BJ (cell line): Measurements from ENCODE around the gene MSRB3. TPM values are rescaled to one million over a fixed set of nuclear protein-coding genes. Genes with fewer than 3 reads are reported as not detected.

Experiments used
- CTCF ChIA-PET: fragments of 350-600 bp; formaldehyde crosslinking; extraction: SDS; loops from one replicate; lab custom pipeline; 2021; ENCODE audit warnings: antibody characterized with exemption, inconsistent platforms; lab: Yijun Ruan, JAX
- POLR2A ChIA-PET: fragments of 300-600 bp; sonication (Branson Sonifier 250); formaldehyde crosslinking; extraction: SDS; loops from one replicate; lab custom pipeline; 2021; ENCODE audit warnings: antibody characterized with exemption; lab: Charles Lee
- DNase-seq: peaks from one replicate; pipeline ENCODE4 v3.0.0-alpha.2; 2011; ENCODE audit warnings: low read depth
- H3K27me3 ChIP-seq: 2 replicates; pipeline ENCODE4 v1.6.0; 2011; ENCODE audit warnings: low read length; ENCODE audit not compliant: control insufficient read depth, insufficient read depth
- H3K36me3 ChIP-seq: 2 replicates; pipeline ENCODE4 v1.5.1; 2011; ENCODE audit warnings: low read length; ENCODE audit not compliant: control insufficient read depth, insufficient read depth
- H3K4me3 ChIP-seq: 2 replicates; pipeline ENCODE4 v1.5.1; 2011; ENCODE audit warnings: low read depth, mild to moderate bottlenecking, control low read depth, low read length
- polyA plus RNA-seq: library from polyadenylated mRNA; depleted of rRNA; stranded (reverse); fragments of >200 nt; gene quantifications from 2 replicates; pipeline ENCODE4 v1.2.3, GENCODE V29; 2011; rRNA removed
- TF ChIP-seq, protein P1 (sequence below): IDR thresholded peaks from 2 replicates; pipeline ENCODE4 v1.5.1; 2011; ENCODE audit warnings: low read depth, mild to moderate bottlenecking, control low read depth, inconsistent platforms, low read length, moderate library complexity; ENCODE audit not compliant: insufficient read depth

Gene MSRB3
- polyA plus RNA-seq, 1 experiment = 76.0 TPM

DNA sequence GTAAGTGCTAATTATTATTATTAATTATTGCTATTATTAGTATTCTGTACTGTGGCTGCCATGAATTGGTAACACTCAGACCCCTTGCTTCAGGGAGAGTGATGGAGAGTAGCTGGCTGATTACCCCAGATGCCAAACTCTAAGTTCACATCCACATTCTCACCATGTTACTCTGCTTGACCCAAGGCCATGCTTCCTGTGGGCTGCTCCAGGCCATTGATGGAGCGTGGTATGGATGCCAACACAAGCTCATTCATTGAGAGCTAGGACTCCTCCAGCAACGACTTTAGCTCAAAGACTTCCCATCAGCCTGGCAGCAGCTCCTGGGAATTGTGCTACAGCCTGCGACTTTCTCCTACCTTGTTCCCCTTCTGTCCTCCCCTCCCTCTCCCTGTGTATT lies 233.4 kb downstream of the MSRB3 start:
- no peaks in the 10 kb centered on the region for H3K27me3 ChIP-seq
- CTCF ChIA-PET = interaction anchor here (1.4 kb wide), 1 partner anchor 13 kb away, joined by 3 read pairs; no protein-coding TSS in a partner anchor
- H3K36me3 ChIP-seq = no peaks in the 10 kb centered on the region
- H3K4me3 ChIP-seq = no peak overlapping the region
- POLR2A ChIA-PET = no interaction called here
- TF ChIP-seq, protein P1, sequence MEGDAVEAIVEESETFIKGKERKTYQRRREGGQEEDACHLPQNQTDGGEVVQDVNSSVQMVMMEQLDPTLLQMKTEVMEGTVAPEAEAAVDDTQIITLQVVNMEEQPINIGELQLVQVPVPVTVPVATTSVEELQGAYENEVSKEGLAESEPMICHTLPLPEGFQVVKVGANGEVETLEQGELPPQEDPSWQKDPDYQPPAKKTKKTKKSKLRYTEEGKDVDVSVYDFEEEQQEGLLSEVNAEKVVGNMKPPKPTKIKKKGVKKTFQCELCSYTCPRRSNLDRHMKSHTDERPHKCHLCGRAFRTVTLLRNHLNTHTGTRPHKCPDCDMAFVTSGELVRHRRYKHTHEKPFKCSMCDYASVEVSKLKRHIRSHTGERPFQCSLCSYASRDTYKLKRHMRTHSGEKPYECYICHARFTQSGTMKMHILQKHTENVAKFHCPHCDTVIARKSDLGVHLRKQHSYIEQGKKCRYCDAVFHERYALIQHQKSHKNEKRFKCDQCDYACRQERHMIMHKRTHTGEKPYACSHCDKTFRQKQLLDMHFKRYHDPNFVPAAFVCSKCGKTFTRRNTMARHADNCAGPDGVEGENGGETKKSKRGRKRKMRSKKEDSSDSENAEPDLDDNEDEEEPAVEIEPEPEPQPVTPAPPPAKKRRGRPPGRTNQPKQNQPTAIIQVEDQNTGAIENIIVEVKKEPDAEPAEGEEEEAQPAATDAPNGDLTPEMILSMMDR = no peak
- DNase-seq = no peak

Other genes with a start within 250 kb of the MSRB3 start
- not detected in 2 replicates for gene WIF1, start 157.4 kb upstream of the MSRB3 start, polyA plus RNA-seq
- 4.7 and 8.7 TPM in 2 replicates for gene LEMD3, start 109.1 kb upstream of the MSRB3 start, polyA plus RNA-seq